WI38 (cell line): ENCODE results near the gene CENPT.

Experiments used
- H3K4me3 ChIP-seq: 2 replicates; pipeline ENCODE4 v1.5.1; 2011; ENCODE audit warnings: low read depth, mild to moderate bottlenecking, control low read depth, low read length
- CTCF ChIP-seq: IDR thresholded peaks from 2 replicates; pipeline ENCODE4 v1.5.1; 2012; ENCODE audit warnings: low read depth, mild to moderate bottlenecking, control low read depth, low read length

Gene CENPT

DNA sequence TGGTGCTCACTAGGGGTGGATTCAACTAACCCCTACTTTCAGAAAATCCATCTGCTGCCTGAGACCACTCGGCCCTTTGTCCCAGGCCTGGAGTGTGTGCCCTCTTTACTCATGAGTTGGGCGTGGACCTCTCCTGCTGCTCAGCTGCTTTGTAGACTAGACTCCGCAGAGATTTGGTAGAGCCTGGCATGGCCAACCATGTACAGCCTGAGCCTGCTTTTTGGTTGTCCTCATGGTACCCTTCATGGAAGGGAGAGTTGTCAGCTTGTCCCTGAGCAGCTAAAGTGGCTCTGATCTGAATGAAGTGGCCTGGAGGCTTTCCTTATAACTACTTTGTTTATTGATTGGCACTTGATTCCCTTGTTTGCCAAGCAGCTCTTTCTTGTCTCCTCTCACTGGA lies 26.9 kb upstream of the CENPT start:
- H3K4me3 ChIP-seq = peak overlapping the region; percentile 97
- no peak for TF ChIP-seq CTCF

DNA sequence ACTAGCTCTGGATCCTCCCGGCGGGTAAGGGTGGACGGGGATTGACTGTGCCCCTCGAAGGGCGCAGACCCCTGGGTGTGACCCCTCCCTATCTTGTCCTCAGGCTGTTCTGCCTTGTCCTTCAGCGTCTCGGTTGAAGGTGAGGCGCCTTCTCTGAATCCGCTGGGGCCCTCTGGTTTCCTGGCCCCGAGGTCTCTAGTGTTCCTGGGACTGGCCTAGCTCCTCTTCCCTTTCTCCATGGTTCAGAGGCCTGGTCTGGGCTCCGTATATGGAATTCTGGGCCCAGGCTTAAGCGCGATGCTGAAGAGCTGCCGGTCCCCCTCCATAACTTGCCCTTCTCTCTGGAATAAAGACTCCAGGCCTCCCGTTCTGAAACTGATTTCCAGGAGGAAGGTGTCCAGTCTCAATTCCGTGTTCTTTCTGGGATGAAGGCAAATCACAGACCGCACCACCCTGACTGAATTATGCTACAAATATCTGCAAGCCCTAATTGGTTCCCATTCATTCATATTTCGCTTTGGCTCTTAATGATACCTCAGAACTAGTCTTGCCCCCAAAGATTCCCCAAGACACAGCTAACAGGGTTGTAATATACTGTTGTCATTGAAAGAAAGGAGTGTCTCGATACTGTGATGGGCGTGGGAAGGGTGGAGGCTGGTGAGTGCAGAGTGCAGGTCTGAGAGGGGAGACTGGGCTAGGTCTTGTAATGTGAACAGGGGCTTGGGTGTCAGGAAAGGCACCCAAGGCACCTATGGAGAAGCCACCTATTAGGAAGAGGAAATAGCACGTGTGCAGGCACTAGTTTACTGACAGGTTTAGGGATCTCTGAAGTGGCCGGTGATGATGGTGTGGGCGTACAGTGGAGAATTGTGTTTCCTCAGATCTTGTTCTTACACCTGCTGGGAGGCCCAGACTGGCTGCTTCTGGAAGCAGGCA lies 26.2 kb upstream of the CENPT start:
- peak overlapping the region; percentile 97 for H3K4me3 ChIP-seq
- no peak for TF ChIP-seq CTCF

DNA sequence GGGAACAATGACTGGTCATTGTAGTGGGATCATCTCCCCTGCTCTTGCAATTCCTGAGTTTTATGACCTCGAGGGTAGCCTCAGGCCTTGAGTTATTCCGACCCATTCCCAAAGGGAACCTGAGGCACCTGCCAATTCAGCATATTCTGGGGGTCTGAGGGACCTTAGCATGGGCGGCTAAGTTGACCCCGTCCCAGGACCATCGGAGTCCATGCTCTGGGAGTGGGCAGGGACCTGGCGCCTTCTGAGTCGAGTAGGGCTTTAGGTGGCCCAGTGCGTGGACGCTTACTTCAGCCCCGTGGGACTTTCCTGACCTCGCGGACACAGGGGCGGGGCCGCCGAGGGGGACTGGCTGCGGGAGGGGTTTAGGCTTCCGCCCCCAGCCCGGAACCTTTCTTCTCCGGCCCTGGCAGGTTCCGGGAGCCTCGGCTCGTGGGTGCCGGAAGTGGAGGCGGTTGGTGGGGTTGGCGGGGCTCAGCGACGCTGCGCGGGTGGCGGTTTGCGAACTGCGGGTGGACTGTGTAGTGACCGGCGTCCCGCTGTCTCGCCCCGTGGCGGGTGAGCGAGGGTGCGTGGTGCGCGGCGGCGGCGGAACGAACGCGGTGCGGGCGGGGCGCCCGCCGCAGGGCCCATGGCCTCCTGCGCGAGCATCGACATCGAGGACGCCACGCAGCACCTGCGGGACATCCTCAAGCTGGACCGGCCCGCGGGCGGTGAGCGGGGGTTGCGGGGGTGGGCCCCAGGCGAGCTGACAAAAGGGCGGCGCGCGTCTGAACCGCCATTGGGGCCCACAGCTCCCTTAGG lies 25.3 kb upstream of the CENPT start, which contains the start of gene EDC4:
EDC4 (plus strand) TSS at position 422 of the 804 bp plus-strand sequence; CDS start at position 632, 210 bp downstream.
- peak within 1 kb of the TSS; percentile 97 for H3K4me3 ChIP-seq
- no peak for TF ChIP-seq CTCF

- TF ChIP-seq CTCF = no peak
- no peak overlapping the region for H3K4me3 ChIP-seq
Measured at GRCh38 chr16:67872131-67872630, 24.7 kb upstream of the CENPT start.

DNA sequence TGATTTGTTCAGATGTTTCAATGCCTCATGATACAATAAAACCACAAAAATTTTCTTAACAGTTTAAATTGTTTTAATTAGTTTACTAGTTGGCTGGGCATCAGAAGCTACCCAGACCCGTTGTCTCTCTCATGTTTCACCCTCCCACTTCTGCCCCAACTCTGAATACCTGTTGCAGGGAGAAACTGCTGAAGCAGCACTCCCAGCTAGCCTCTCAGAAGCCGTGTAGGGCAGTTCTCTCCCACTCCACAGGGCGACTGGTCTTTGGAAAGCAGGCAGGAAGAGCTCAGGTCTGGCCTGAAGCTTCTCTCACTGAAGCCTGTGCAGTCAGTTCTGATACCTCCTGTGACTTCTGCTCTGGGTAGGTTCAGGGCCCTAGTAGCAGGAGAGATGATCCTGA lies 23.8 kb upstream of the CENPT start:
- TF ChIP-seq CTCF = no peak
- H3K4me3 ChIP-seq = no peak overlapping the region

GRCh38 chr16:67869653-67870052 lies 22.2 kb upstream of the CENPT start:
- TF ChIP-seq CTCF = no peak

More at GRCh38 chr16:67869653-67870052, 22.2 kb upstream of the CENPT start:
- no peak overlapping the region for H3K4me3 ChIP-seq
